ENCODE results near the gene IRAK3.
A peak's percentile ranks its signal among the peaks of the same experiment; 100 is the strongest.
"Not testable (repeated sequence)": the region's sequence is repeated elsewhere in the genome, so short reads cannot be mapped to it uniquely, and the experiment has no call there.

The IRAK3 gene

GRCh38 chr12:66302827-66303169 lies 113.8 kb downstream of the IRAK3 start:
- no peaks in the 10 kb centered on the region for H3K27me3 ChIP-seq (replicated peaks)
- DNase-seq: no peak
- peak overlapping the region; percentile 75 for H3K4me3 ChIP-seq (ENCODE audit: low read depth, low read length)
- TF ChIP-seq CTCF (IDR thresholded peaks at IDR 0.05; ENCODE audit: low read depth, low read length, missing control alignments): no peak
- no peaks in the 10 kb centered on the region for H3K36me3 ChIP-seq (replicated peaks)
- no peak overlapping the region for H3K27ac ChIP-seq
- in situ Hi-C loops (cut with HindIII; ENCODE audit: low pct_ligation_motif_present, low sequenced_read_pairs): no loop called here

- H3K27ac ChIP-seq; H3K36me3 ChIP-seq (replicated peaks); in situ Hi-C loops (cut with HindIII; ENCODE audit: low pct_ligation_motif_present, low sequenced_read_pairs); DNase-seq; H3K27me3 ChIP-seq (replicated peaks): not testable (repeated sequence)
- peak overlapping the region; percentile 75 for H3K4me3 ChIP-seq (ENCODE audit: low read depth, low read length)
Observed at GRCh38 chr12:66303316-66303804, 114.3 kb downstream of the IRAK3 start.
